ENCODE data around the gene PPP2R5E. TPM values are rescaled to one million over a fixed set of nuclear protein-coding genes. Genes with fewer than 3 reads are reported as not detected.

The PPP2R5E gene
- total and polyA plus RNA-seq, 2 experiments from 2014 or later: 21.8 to 31.8 TPM

DNA sequence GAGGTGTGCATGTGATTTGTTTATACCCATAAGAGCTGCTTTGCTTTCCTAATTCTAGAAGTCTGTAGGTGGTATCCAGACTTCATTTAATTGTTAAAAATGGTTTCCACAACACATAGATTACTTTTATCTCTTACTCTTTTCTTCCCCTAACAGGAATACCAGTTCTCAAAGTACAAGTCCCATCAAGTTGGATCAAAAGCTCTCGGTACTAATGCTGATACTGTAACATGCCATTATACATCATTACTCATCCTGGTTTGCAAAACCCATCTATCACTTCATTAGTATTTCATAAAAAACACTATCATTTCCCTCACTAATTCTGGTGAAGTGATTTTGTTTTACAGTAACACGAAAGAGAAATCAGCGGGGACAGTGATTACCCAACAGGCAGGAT lies 94.3 kb downstream of the PPP2R5E start:
- Histone ChIP-seq H3K4me3 (no peak overlapping the region), H3K27ac (no peak overlapping the region), H4K20me1 (ENCODE audit: insufficient read depth) (no peaks in the 10 kb centered on the region), H3K79me2 (ENCODE audit: insufficient read depth) (peaks cover 98% of the 10 kb centered on the region), H3K36me3 (ENCODE audit: low read depth) (peaks cover 8% of the 10 kb centered on the region), H3K4me1 (ENCODE audit: insufficient read depth) (peaks cover 6% of the 10 kb centered on the region), H3K27me3 (replicated peaks; ENCODE audit: insufficient read depth) (no peaks in the 10 kb centered on the region), H3K9me3 (ENCODE audit: low read depth) (no peaks in the 10 kb centered on the region), H3K9me2 (ENCODE audit: insufficient read depth) (no peaks in the 10 kb centered on the region), H3F3A (ENCODE audit: insufficient read depth) (peaks cover 10% of the 10 kb centered on the region; the same call in 1 of the 2 replicates), H3K9ac (no peak overlapping the region), H3K4me2 (ENCODE audit: unreplicated experiment) (no peak overlapping the region), H2AFZ (no peak overlapping the region)
- 98 to 99% methylated on average over 3 of the region's 3 CpGs for WGBS, 2 experiments (ENCODE audit: low coverage in 1 of 2, low lambda C conversion rate in 2 of 2, missing lambda C conversion rate in 2 of 2)
- in situ Hi-C loops (cut with MboI): no loop called here
- TF ChIP-seq EZH2 (IDR thresholded peaks at IDR 0.05; ENCODE audit: insufficient read depth, poor library complexity, severe bottlenecking): no peak
- TF ChIP-seq EZH2phosphoT487 (IDR thresholded peaks at IDR 0.05; ENCODE audit: insufficient read depth, low read depth): no peak
- DNase-seq: no peak

DNA sequence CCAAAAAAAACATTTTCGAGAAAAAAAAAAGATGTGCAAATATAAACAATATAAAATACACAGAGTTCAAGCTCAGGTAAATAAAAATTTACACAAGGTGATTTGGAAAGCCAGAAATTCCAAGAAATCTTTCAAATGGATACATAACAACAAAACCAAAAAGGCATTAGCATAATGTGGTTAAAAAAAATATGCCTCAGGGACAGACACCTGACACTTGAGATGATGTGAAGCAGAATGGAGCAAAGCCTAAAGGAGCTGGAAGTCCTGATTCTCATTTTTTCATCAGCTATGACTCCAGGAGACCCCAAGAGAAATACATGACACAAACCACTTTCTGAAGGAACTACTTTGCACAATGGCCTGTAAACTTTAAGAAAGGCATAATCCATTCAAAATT lies 98.6 kb downstream of the PPP2R5E start:
- Histone ChIP-seq H3K79me2 (ENCODE audit: insufficient read depth) (peaks cover 94% of the 10 kb centered on the region), H3K36me3 (ENCODE audit: low read depth) (no peaks in the 10 kb centered on the region; the same call in 1 of the 2 replicates), H3K27me3 (replicated peaks; ENCODE audit: insufficient read depth) (no peaks in the 10 kb centered on the region), H3K9ac (no peak overlapping the region), H3K4me3 (no peak overlapping the region), H2AFZ (no peak overlapping the region), H3K9me2 (ENCODE audit: insufficient read depth) (no peaks in the 10 kb centered on the region), H3K4me1 (ENCODE audit: insufficient read depth) (no peaks in the 10 kb centered on the region), H3F3A (ENCODE audit: insufficient read depth) (no peaks in the 10 kb centered on the region), H3K4me2 (ENCODE audit: unreplicated experiment) (no peak overlapping the region), H3K27ac (no peak overlapping the region), H3K9me3 (ENCODE audit: low read depth) (no peaks in the 10 kb centered on the region), H4K20me1 (ENCODE audit: insufficient read depth) (no peaks in the 10 kb centered on the region)
- DNase-seq: no peak
- 93 to 95% methylated on average over 1 of the region's 1 CpG for WGBS, 2 experiments (ENCODE audit: low coverage in 1 of 2, low lambda C conversion rate in 2 of 2, missing lambda C conversion rate in 2 of 2)
- no peak for TF ChIP-seq EZH2phosphoT487 (IDR thresholded peaks at IDR 0.05; ENCODE audit: insufficient read depth, low read depth)
- TF ChIP-seq EZH2 (IDR thresholded peaks at IDR 0.05; ENCODE audit: insufficient read depth, poor library complexity, severe bottlenecking): no peak
- in situ Hi-C loops (cut with MboI): no loop called here

DNA sequence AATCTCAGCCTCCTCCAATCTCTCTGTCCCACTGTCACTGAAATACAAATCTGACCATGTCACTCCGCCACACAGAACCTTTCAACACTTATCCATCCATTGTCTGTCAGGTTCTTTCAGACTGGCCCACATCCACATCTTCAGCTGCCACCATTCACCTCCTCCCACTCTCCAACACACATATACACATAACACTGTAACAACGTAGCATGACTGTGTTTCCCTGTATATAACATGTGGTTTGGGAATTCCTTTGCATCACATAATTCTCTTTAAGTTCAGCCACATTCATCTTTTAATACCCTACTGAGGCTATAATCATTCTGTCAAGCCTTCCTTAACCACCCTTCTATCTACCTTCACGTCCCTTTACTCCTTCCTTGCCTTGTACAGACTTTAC lies 99.2 kb downstream of the PPP2R5E start:
- H3K4me3 ChIP-seq: no peak overlapping the region
- 97 to 100% methylated on average over 3 of the region's 3 CpGs for WGBS, 2 experiments (ENCODE audit: low coverage in 1 of 2, low lambda C conversion rate in 2 of 2, missing lambda C conversion rate in 2 of 2)
- H3K27me3 ChIP-seq (replicated peaks; ENCODE audit: insufficient read depth): no peaks in the 10 kb centered on the region
- no peak overlapping the region for H2AFZ ChIP-seq
- in situ Hi-C loops (cut with MboI): no loop called here
- no peak overlapping the region for H3K9ac ChIP-seq
- no peaks in the 10 kb centered on the region for H4K20me1 ChIP-seq (ENCODE audit: insufficient read depth)
- no peaks in the 10 kb centered on the region for H3K9me3 ChIP-seq (ENCODE audit: low read depth)
- H3K79me2 ChIP-seq (ENCODE audit: insufficient read depth): peaks cover 94% of the 10 kb centered on the region
- no peak for DNase-seq
- no peak overlapping the region for H3K4me2 ChIP-seq (ENCODE audit: unreplicated experiment)
- TF ChIP-seq EZH2phosphoT487 (IDR thresholded peaks at IDR 0.05; ENCODE audit: insufficient read depth, low read depth) (no peak), EZH2 (IDR thresholded peaks at IDR 0.05; ENCODE audit: insufficient read depth, poor library complexity, severe bottlenecking) (no peak)
- no peaks in the 10 kb centered on the region; the same call in 1 of the 2 replicates for H3K36me3 ChIP-seq (ENCODE audit: low read depth)
- H3K27ac ChIP-seq: no peak overlapping the region
- H3K4me1 ChIP-seq (ENCODE audit: insufficient read depth): no peaks in the 10 kb centered on the region
- no peaks in the 10 kb centered on the region for H3K9me2 ChIP-seq (ENCODE audit: insufficient read depth)
- H3F3A ChIP-seq (ENCODE audit: insufficient read depth): peaks cover 2% of the 10 kb centered on the region; the same call in 1 of the 2 replicates

DNA sequence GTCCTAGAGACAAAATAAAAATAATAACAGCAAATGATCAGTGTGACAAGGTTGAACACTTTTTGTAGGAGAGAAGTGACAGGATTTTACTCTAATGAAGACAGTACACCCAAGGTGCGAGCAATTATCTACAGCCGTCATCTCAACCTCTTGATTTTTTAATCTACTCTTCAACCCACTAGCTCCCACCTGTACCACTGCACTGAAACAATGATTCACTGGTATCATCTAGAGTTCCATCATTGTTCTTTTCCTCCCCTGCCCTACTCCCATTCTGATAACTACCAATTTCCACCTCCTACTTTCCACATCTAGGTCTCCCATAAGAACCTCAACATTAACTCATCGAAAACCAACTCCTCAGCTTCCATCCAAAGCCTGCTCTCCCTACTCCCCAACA lies 99.8 kb downstream of the PPP2R5E start:
- no peak overlapping the region for H2AFZ ChIP-seq
- WGBS, 2 experiments (ENCODE audit: low coverage in 1 of 2, low lambda C conversion rate in 2 of 2, missing lambda C conversion rate in 2 of 2): 97% methylated on average over 3 of the region's 3 CpGs
- no peak overlapping the region for H3K9ac ChIP-seq
- H3K27me3 ChIP-seq (replicated peaks; ENCODE audit: insufficient read depth): no peaks in the 10 kb centered on the region
- H3K4me3 ChIP-seq: no peak overlapping the region
- H3K27ac ChIP-seq: no peak overlapping the region
- peaks cover 8% of the 10 kb centered on the region; the same call in 1 of the 2 replicates for H3F3A ChIP-seq (ENCODE audit: insufficient read depth)
- no peak overlapping the region for H3K4me2 ChIP-seq (ENCODE audit: unreplicated experiment)
- H3K9me3 ChIP-seq (ENCODE audit: low read depth): no peaks in the 10 kb centered on the region
- H3K36me3 ChIP-seq (ENCODE audit: low read depth): no peaks in the 10 kb centered on the region; the same call in 1 of the 2 replicates
- H3K9me2 ChIP-seq (ENCODE audit: insufficient read depth): no peaks in the 10 kb centered on the region
- in situ Hi-C loops (cut with MboI): no loop called here
- peaks cover 92% of the 10 kb centered on the region for H3K79me2 ChIP-seq (ENCODE audit: insufficient read depth)
- no peaks in the 10 kb centered on the region for H4K20me1 ChIP-seq (ENCODE audit: insufficient read depth)
- peaks cover 4% of the 10 kb centered on the region for H3K4me1 ChIP-seq (ENCODE audit: insufficient read depth)
- DNase-seq: no peak
- TF ChIP-seq EZH2phosphoT487 (IDR thresholded peaks at IDR 0.05; ENCODE audit: insufficient read depth, low read depth): no peak
- no peak for TF ChIP-seq EZH2 (IDR thresholded peaks at IDR 0.05; ENCODE audit: insufficient read depth, poor library complexity, severe bottlenecking)

All from GM23248 (cell line).